Lower leg skin (tissue), 3 donors: ENCODE results near the gene GRIK4.

Experiments
- CTCF ChIP-seq, 3 donors: fragments of 450-650 bp; IDR thresholded peaks; one replicate each; pipeline ENCODE4 v1.5.1; 2016; ENCODE audit warnings: antibody characterized with exemption in 3 of 3, mild to moderate bottlenecking in 3 of 3, moderate library complexity in 2 of 3
- POLR2A ChIP-seq, 2 donors: fragments of 450-650 bp; IDR thresholded peaks; one replicate each; pipeline ENCODE4 v1.6.1; 2016 to 2017; ENCODE audit warnings: antibody characterized with exemption in 2 of 2, mild to moderate bottlenecking in 1 of 2, moderate library complexity in 1 of 2

GRCh38 chr11:120471994-120472393 is 39.6 kb upstream of the GRIK4 start:
- no peak for TF ChIP-seq CTCF (IDR thresholded peaks at IDR 0.05)
- TF ChIP-seq POLR2A (IDR thresholded peaks at IDR 0.05), result no peak
